Vagina (tissue), 2 donors: ENCODE measurements around the gene YTHDC2.

Experiments
- POLR2A ChIP-seq, 2 donors: fragments of 450-650 bp; IDR thresholded peaks; one replicate each; pipeline ENCODE4 v1.6.1; 2017; ENCODE audit warnings: antibody characterized with exemption in 2 of 2, mild to moderate bottlenecking in 2 of 2, moderate library complexity in 2 of 2
- POLR2AphosphoS5 ChIP-seq, 2 donors: sonication (generic); formaldehyde crosslinking; IDR thresholded peaks; one replicate each; pipeline ENCODE4 v1.9.0; 2017; ENCODE audit warnings: antibody characterized with exemption in 2 of 2, mild to moderate bottlenecking in 2 of 2, low read depth in 1 of 2; ENCODE audit not compliant: insufficient read depth in 1 of 2
- TF ChIP-seq, protein P1 (sequence below), 3 experiments: fragments of 450-650 bp in 2 of 3; fragments of 200-600 bp in 1 of 3; sonication (generic) in 1 of 3; IDR thresholded peaks; one replicate each; pipeline ENCODE4 v1.5.1; 2017 to 2019; ENCODE audit warnings: antibody characterized with exemption in 3 of 3, mild to moderate bottlenecking in 2 of 3, moderate library complexity in 2 of 3

GRCh38 chr5:113495422-113495841, 18.1 kb upstream of the YTHDC2 start:
- TF ChIP-seq, protein P1, sequence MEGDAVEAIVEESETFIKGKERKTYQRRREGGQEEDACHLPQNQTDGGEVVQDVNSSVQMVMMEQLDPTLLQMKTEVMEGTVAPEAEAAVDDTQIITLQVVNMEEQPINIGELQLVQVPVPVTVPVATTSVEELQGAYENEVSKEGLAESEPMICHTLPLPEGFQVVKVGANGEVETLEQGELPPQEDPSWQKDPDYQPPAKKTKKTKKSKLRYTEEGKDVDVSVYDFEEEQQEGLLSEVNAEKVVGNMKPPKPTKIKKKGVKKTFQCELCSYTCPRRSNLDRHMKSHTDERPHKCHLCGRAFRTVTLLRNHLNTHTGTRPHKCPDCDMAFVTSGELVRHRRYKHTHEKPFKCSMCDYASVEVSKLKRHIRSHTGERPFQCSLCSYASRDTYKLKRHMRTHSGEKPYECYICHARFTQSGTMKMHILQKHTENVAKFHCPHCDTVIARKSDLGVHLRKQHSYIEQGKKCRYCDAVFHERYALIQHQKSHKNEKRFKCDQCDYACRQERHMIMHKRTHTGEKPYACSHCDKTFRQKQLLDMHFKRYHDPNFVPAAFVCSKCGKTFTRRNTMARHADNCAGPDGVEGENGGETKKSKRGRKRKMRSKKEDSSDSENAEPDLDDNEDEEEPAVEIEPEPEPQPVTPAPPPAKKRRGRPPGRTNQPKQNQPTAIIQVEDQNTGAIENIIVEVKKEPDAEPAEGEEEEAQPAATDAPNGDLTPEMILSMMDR (IDR thresholded peaks at IDR 0.05): no peak
- no peak for TF ChIP-seq POLR2AphosphoS5 (IDR thresholded peaks at IDR 0.05; ENCODE audit: insufficient read depth in 1 of 2, low read depth in 1 of 2)
- TF ChIP-seq POLR2A (IDR thresholded peaks at IDR 0.05): no peak
